A549 (cell line): ENCODE data around the gene ADAM12. TPM values are rescaled to one million over a fixed set of nuclear protein-coding genes. Genes with fewer than 3 reads are reported as not detected.

Experiments used
- ATAC-seq, 2 experiments: fragments of 200-7000 bp in 1 of 2; fragments of >200 bp in 1 of 2; cut with Nextera tagmentation in 1 of 2; cut with Tn5 transposase in 1 of 2; 3 replicates each; pipeline versions ENCODE4 v1.8.0 to v1.9.1; 2018 to 2020; ENCODE audit warnings: mild to moderate bottlenecking in 1 of 2, moderate library complexity in 1 of 2
- CTCF ChIA-PET: fragments of 300-600 bp; sonication (Branson Sonifier 250); formaldehyde crosslinking; extraction: SDS; loops from one replicate; lab custom pipeline; 2021; ENCODE audit warnings: antibody characterized with exemption, inconsistent platforms; lab: Yijun Ruan, JAX
- POLR2A ChIA-PET: fragments of 350-600 bp; formaldehyde crosslinking; extraction: SDS; loops from one replicate; lab custom pipeline; 2021; ENCODE audit warnings: antibody characterized with exemption, inconsistent platforms; lab: Yijun Ruan, JAX
- DNase-seq, 2 experiments: peaks; one replicate each; pipeline versions ENCODE4 v3.0.0 to v3.0.0-alpha.2; 2011 to 2016; ENCODE audit warnings: low read depth in 1 of 2, low spot score in 1 of 2
- FAIRE-seq: peaks from 2 replicates; lab custom pipeline; 2011; peaks lifted over from hg19 to GRCh38; lab: Jason Lieb, UNC
- H3K27ac ChIP-seq, 2 experiments: fragments of >200 bp; sonication (Bioruptor Twin); formaldehyde crosslinking; 3 replicates each; pipeline ENCODE4 v1.5.1; 2016 to 2017
- H3K4me1 ChIP-seq: fragments of >200 bp; sonication (Bioruptor Twin); formaldehyde crosslinking; 3 replicates; pipeline ENCODE4 v1.6.1; 2016
- H3K4me2 ChIP-seq: fragments of >200 bp; sonication (Bioruptor Twin); formaldehyde crosslinking; 3 replicates; pipeline ENCODE4 v1.6.1; 2016
- H3K4me3 ChIP-seq: fragments of >200 bp; sonication (Bioruptor Twin); formaldehyde crosslinking; 3 replicates; pipeline ENCODE4 v1.5.1; 2016
- H3K9me3 ChIP-seq: fragments of >200 bp; sonication (Bioruptor Twin); formaldehyde crosslinking; 3 replicates; pipeline ENCODE4 v1.6.1; 2016
- BHLHE40 ChIP-seq: IDR thresholded peaks from 2 replicates; pipeline ENCODE4 v1.6.1; 2012; ENCODE audit warnings: low read depth, low read length, inconsistent platforms
- CHD2 ChIP-seq: fragments of 150-350 bp; IDR thresholded peaks from 2 replicates; pipeline ENCODE4 v1.6.1; 2014; ENCODE audit warnings: low read length; ENCODE audit not compliant: partially characterized antibody
- CHD4 ChIP-seq: fragments of 200-600 bp; sonication (generic); IDR thresholded peaks from 2 replicates; pipeline ENCODE4 v1.6.1; 2016; ENCODE audit warnings: antibody characterized with exemption, mild to moderate bottlenecking, borderline replicate concordance
- EHMT2 ChIP-seq: fragments of 200-600 bp; sonication (generic); IDR thresholded peaks from 2 replicates; pipeline ENCODE4 v1.6.1; 2016; ENCODE audit warnings: antibody characterized with exemption, low read depth, mild to moderate bottlenecking, moderate library complexity
- ESRRA ChIP-seq: fragments of 150-350 bp; IDR thresholded peaks from 2 replicates; pipeline ENCODE4 v1.6.1; 2014; ENCODE audit warnings: mild to moderate bottlenecking, low read length, borderline replicate concordance
- FOSB ChIP-seq: fragments of 250-450 bp; sonication (Bioruptor Pico); IDR thresholded peaks from 2 replicates; pipeline ENCODE4 v1.5.0; 2020; ENCODE audit warnings: mild to moderate bottlenecking, moderate library complexity
- HDAC2 ChIP-seq: fragments of 200-600 bp; sonication (generic); IDR thresholded peaks from 2 replicates; pipeline ENCODE4 v1.6.1; 2016
- HOXB13 ChIP-seq: fragments of 250-450 bp; sonication (Bioruptor Pico); IDR thresholded peaks from 2 replicates; pipeline ENCODE4 v1.5.0; 2020; ENCODE audit warnings: low read depth, mild to moderate bottlenecking, moderate library complexity
- JUN ChIP-seq, 2 experiments: fragments of >200 bp; sonication (Bioruptor Twin); formaldehyde crosslinking; IDR thresholded peaks; 2 replicates in 1 of 2; 3 replicates in 1 of 2; pipeline ENCODE4 v1.6.1; 2016 to 2017
- JUNB ChIP-seq: fragments of >200 bp; sonication (Bioruptor Twin); formaldehyde crosslinking; IDR thresholded peaks from 2 replicates; pipeline ENCODE4 v1.6.1; 2016
- KDM5A ChIP-seq: fragments of 200-600 bp; sonication (generic); IDR thresholded peaks from 2 replicates; pipeline ENCODE4 v1.6.1; 2016; ENCODE audit warnings: antibody characterized with exemption, mild to moderate bottlenecking
- MAFK ChIP-seq: fragments of 450-650 bp; IDR thresholded peaks from 2 replicates; pipeline ENCODE4 v1.6.1; 2014; ENCODE audit not compliant: partially characterized antibody
- MAZ ChIP-seq: fragments of 150-350 bp; IDR thresholded peaks from 2 replicates; pipeline ENCODE4 v1.6.1; 2014; ENCODE audit warnings: antibody characterized with exemption, low read depth, low read length, borderline replicate concordance
- MYC ChIP-seq: IDR thresholded peaks from 2 replicates; pipeline ENCODE4 v1.6.1; 2012; ENCODE audit warnings: mild to moderate bottlenecking, inconsistent platforms, low read length, improper control_type of control experiment, borderline replicate concordance
- NPAS2 ChIP-seq: fragments of 250-450 bp; sonication (Bioruptor Pico); IDR thresholded peaks from 2 replicates; pipeline ENCODE4 v1.8.0; 2022; ENCODE audit warnings: mild to moderate bottlenecking, moderate library complexity, borderline replicate concordance
- NR3C1 ChIP-seq: fragments of >200 bp; sonication (Bioruptor Twin); formaldehyde crosslinking; IDR thresholded peaks from 3 replicates; pipeline ENCODE4 v1.6.1; 2017
- PHF8 ChIP-seq: fragments of 200-600 bp; sonication (generic); IDR thresholded peaks from 2 replicates; pipeline ENCODE4 v1.6.1; 2016; ENCODE audit warnings: low read depth, mild to moderate bottlenecking, antibody characterized with exemption, moderate library complexity, borderline replicate concordance
- POLR2A ChIP-seq: IDR thresholded peaks from 2 replicates; pipeline ENCODE4 v1.6.1; 2012; ENCODE audit warnings: mild to moderate bottlenecking, low read length
- RARB ChIP-seq: fragments of 250-450 bp; sonication (Bioruptor Pico); IDR thresholded peaks from 2 replicates; pipeline ENCODE4 v1.8.0; 2021; ENCODE audit warnings: mild to moderate bottlenecking, moderate library complexity
- RCOR1 ChIP-seq: fragments of 150-350 bp; IDR thresholded peaks from 2 replicates; pipeline ENCODE4 v1.6.1; 2014; ENCODE audit warnings: antibody characterized with exemption, low read length, low read depth
- SMC3 ChIP-seq: fragments of >200 bp; sonication (Bioruptor Twin); formaldehyde crosslinking; IDR thresholded peaks from 3 replicates; pipeline ENCODE4 v1.6.1; 2018; ENCODE audit warnings: inconsistent platforms
- ZC3H11A ChIP-seq: fragments of 450-650 bp; IDR thresholded peaks from 2 replicates; pipeline ENCODE4 v1.6.1; 2014; ENCODE audit warnings: antibody characterized with exemption, mild to moderate bottlenecking
- ZFP36 ChIP-seq: fragments of 450-650 bp; IDR thresholded peaks from 2 replicates; pipeline ENCODE4 v1.6.1; 2014; ENCODE audit warnings: borderline replicate concordance; ENCODE audit not compliant: partially characterized antibody
- ZSCAN20 ChIP-seq: fragments of 250-450 bp; sonication (Bioruptor Pico); IDR thresholded peaks from 2 replicates; pipeline ENCODE4 v1.8.0; 2022; ENCODE audit warnings: mild to moderate bottlenecking, moderate library complexity
- WGBS: methylation state at CpG from one replicate; pipeline ENCODE4 v1.1.6; 2017; ENCODE audit errors: missing lambda C conversion rate; 5-methylcytosine and 5-hydroxymethylcytosine counted together
- polyA plus RNA-seq, 4 experiments: library from polyadenylated mRNA; depleted of rRNA in 3 of 4; stranded (reverse); fragments of >200 nt; fragmentation: RNase III in 1 of 4; extraction: RNeasy Plus Mini Kit Qiagen cat#74134 plus additional on column Dnase treatment in 1 of 4; gene quantifications; 2 replicates in 3 of 4; 3 replicates in 1 of 4; pipeline ENCODE4 v1.2.3, GENCODE V29; 2011 to 2017
- TF ChIP-seq, protein P1 (sequence below): IDR thresholded peaks from 2 replicates; pipeline ENCODE4 v1.6.1; 2012; ENCODE audit warnings: low read depth, borderline replicate concordance
- TF ChIP-seq, protein P2 (sequence below): fragments of >200 bp; sonication (Bioruptor Twin); formaldehyde crosslinking; IDR thresholded peaks from 3 replicates; pipeline ENCODE4 v1.5.1; 2016
- TF ChIP-seq, protein P3 (sequence below): fragments of >200 bp; sonication (Bioruptor Twin); formaldehyde crosslinking; IDR thresholded peaks from 3 replicates; pipeline ENCODE4 v1.6.1; 2016
- TF ChIP-seq, protein P4 (sequence below): fragments of 250-450 bp; sonication (Bioruptor Pico); IDR thresholded peaks from 2 replicates; pipeline ENCODE4 v1.5.0; 2021; ENCODE audit warnings: mild to moderate bottlenecking, moderate library complexity, borderline replicate concordance

The ADAM12 gene
- polyA plus RNA-seq, 2 of the 4 experiments (the other 2 are of a cell fraction): 1.6 to 4.8 TPM

DNA sequence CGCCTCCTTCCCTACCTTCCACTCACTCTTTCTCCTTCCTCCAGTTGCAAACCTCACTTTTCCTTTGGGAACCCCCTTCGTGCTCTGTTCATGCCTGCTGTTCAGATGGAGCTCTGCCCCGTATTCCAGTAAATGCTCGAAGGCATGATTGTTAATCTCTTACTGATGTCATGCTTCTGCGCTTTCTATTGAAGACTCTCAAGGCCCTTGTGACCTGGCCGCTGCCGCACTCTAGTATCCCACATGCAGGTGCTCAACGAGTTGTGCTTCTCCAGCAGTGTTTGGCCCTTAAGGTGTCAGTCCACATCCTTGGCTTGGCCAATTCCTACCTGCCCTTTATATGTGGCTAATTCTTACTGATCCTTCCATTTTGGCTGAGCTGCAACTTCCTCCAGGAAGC is 158.6 kb downstream of the ADAM12 start:
- 75% methylated on average over 8 of the region's 8 CpGs for WGBS
- no peak for ATAC-seq
- H3K4me2 ChIP-seq: no peak overlapping the region
- ChIA-PET CTCF (no interaction called here), POLR2A (no interaction called here)
- TF ChIP-seq JUN (IDR thresholded peaks at IDR 0.05) (no peak), NPAS2 (CRISPR knock-in tag) (no peak), MAFK (no peak), ZC3H11A (no peak), SMC3 (no peak), BHLHE40 (no peak), ESRRA (no peak), RARB (no peak), CHD2 (no peak), FOSB (CRISPR knock-in tag) (no peak), KDM5A (no peak), RCOR1 (no peak), CHD4 (no peak), HOXB13 (CRISPR knock-in tag) (no peak), NR3C1 (no peak), POLR2A (no peak), PHF8 (no peak)
- TF ChIP-seq, protein P1, sequence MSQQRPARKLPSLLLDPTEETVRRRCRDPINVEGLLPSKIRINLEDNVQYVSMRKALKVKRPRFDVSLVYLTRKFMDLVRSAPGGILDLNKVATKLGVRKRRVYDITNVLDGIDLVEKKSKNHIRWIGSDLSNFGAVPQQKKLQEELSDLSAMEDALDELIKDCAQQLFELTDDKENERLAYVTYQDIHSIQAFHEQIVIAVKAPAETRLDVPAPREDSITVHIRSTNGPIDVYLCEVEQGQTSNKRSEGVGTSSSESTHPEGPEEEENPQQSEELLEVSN: no peak
- TF ChIP-seq, protein P2, sequence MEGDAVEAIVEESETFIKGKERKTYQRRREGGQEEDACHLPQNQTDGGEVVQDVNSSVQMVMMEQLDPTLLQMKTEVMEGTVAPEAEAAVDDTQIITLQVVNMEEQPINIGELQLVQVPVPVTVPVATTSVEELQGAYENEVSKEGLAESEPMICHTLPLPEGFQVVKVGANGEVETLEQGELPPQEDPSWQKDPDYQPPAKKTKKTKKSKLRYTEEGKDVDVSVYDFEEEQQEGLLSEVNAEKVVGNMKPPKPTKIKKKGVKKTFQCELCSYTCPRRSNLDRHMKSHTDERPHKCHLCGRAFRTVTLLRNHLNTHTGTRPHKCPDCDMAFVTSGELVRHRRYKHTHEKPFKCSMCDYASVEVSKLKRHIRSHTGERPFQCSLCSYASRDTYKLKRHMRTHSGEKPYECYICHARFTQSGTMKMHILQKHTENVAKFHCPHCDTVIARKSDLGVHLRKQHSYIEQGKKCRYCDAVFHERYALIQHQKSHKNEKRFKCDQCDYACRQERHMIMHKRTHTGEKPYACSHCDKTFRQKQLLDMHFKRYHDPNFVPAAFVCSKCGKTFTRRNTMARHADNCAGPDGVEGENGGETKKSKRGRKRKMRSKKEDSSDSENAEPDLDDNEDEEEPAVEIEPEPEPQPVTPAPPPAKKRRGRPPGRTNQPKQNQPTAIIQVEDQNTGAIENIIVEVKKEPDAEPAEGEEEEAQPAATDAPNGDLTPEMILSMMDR: no peak
- no peak overlapping the region for H3K27ac ChIP-seq
- DNase-seq: no peak
- FAIRE-seq: no peak
- H3K4me3 ChIP-seq: no peak overlapping the region
- peaks cover 4% of the 10 kb centered on the region; the same call in 1 of the 3 replicates for H3K4me1 ChIP-seq
- H3K9me3 ChIP-seq: no peaks in the 10 kb centered on the region

DNA sequence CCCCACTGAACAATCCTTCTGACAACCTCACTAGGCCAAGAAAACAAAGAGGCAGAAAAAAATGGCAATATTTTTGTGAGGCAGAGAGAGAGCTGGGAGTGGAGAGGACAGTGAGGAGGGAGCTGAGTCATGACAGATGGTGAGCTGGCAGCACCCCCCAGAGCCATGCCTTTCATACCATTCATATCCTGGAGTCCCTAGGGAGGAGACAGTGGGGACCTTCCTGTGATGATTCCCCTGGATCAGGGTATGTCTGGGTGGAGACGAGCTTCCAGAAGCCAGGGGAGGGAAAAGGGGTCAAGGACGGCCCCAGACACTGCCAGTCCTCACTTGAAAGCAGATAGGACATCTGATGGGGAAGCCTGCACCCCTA is 160.5 kb downstream of the ADAM12 start:
- 42% methylated on average over 2 of the region's 2 CpGs for WGBS
- no peak overlapping the region for H3K4me3 ChIP-seq
- peaks cover 4% of the 10 kb centered on the region; the same call in 1 of the 3 replicates for H3K4me1 ChIP-seq
- TF ChIP-seq, protein P3, sequence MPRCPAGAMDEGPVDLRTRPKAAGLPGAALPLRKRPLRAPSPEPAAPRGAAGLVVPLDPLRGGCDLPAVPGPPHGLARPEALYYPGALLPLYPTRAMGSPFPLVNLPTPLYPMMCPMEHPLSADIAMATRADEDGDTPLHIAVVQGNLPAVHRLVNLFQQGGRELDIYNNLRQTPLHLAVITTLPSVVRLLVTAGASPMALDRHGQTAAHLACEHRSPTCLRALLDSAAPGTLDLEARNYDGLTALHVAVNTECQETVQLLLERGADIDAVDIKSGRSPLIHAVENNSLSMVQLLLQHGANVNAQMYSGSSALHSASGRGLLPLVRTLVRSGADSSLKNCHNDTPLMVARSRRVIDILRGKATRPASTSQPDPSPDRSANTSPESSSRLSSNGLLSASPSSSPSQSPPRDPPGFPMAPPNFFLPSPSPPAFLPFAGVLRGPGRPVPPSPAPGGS: no peak
- TF ChIP-seq MYC (no peak), JUN (IDR thresholded peaks at IDR 0.05) (no peak), JUNB (no peak), ZSCAN20 (CRISPR knock-in tag) (no peak), FOSB (CRISPR knock-in tag) (no peak), ZFP36 (no peak), EHMT2 (no peak), ESRRA (no peak), HDAC2 (no peak), MAZ (no peak)
- TF ChIP-seq, protein P4, sequence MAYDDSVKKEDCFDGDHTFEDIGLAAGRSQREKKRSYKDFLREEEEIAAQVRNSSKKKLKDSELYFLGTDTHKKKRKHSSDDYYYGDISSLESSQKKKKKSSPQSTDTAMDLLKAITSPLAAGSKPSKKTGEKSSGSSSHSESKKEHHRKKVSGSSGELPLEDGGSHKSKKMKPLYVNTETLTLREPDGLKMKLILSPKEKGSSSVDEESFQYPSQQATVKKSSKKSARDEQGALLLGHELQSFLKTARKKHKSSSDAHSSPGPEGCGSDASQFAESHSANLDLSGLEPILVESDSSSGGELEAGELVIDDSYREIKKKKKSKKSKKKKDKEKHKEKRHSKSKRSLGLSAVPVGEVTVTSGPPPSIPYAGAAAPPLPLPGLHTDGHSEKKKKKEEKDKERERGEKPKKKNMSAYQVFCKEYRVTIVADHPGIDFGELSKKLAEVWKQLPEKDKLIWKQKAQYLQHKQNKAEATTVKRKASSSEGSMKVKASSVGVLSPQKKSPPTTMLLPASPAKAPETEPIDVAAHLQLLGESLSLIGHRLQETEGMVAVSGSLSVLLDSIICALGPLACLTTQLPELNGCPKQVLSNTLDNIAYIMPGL (CRISPR knock-in tag): no peak
- TF ChIP-seq, all 56 proteins: peak for 0
- H3K9me3 ChIP-seq: no peaks in the 10 kb centered on the region
- ATAC-seq: peak in 1 of 2 experiments; percentile 29; a peak in 1 of 6 replicates
- CTCF ChIA-PET: interaction anchor here (1.2 kb wide), 1 partner anchor 245 kb away, joined by 3 read pairs; no protein-coding TSS in a partner anchor
- POLR2A ChIA-PET: no interaction called here
- no peak overlapping the region for H3K4me2 ChIP-seq
- H3K27ac ChIP-seq: no peak overlapping the region
- FAIRE-seq: no peak
- no peak for DNase-seq
